ENCODE data around the gene PTPRN2.
"Not testable (repeated sequence)": the region's sequence is repeated elsewhere in the genome, so short reads cannot be mapped to it uniquely, and the experiment has no call there.

PTPRN2 gene

GRCh38 chr7:158357898-158358821, 229.5 kb downstream of the PTPRN2 start:
- DNase-seq, result no peak

DNA sequence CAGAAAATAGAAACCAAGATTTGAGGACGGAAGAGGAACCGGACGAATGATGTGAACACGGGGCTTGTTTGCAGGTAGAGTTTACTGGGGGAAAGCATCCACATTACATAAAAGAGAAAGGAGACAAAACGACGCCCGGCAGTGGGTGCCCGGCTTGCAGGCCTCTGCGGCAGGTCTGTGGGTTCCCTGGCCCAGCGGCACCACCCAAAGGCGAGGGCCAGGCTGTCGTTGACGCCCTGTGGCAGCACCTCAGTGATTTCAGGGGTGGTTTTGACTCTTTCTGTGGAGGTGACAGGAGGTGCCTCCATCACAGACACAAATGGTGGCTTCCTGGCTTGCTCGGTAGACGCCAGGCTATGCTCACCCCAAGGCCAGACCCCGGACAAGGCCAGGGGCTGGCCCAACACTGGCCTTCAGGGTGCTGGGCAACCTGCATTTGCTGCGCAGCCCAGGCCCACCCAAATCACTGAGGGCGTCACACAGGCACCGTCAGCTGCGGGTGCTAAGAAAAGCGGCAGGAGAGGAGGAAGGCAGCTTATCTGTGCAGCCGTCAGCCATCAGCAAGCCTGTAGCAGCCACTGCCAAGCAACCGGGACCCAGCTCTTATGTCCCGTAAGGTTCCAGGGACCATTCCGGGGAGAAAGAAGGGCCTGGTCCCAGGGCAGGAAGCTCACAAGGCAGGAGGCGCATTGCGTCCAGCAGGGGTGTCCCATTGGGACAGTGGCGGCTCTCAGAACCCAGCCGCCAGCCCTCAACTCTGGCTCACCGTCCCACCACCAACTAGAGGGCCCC, 230.3 kb downstream of the PTPRN2 start:
- no peak for DNase-seq

- no peak for DNase-seq
Observed at GRCh38 chr7:158356454-158356853, 231.2 kb downstream of the PTPRN2 start.

- DNase-seq, result no peak
Observed at GRCh38 chr7:158355456-158356065, 232.1 kb downstream of the PTPRN2 start.

DNA sequence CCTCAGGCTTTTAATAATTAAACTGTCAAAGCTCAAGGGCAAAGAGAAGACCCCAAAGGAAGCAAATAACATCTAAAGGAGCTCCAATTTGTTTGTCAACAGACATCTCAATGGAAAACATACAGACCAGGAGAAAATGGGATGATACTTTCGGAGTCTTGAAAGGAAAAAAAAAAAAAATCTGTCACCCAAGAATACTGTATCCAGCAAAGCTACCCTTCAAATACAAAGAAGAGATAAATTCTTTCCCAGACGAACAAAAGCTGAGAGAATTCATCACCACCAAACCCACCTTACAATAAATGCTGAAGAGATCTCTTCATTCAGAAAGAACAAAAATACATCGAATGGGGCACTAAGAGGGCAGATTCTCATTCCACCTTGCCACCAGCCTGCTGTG, 232.8 kb downstream of the PTPRN2 start:
- DNase-seq, result no peak

GRCh38 chr7:158353606-158354570, 233.7 kb downstream of the PTPRN2 start:
- no peak for DNase-seq

- DNase-seq, result not testable (repeated sequence)
Observed at GRCh38 chr7:158351899-158352729, 235.5 kb downstream of the PTPRN2 start.

GRCh38 chr7:158351481-158351880, 236.1 kb downstream of the PTPRN2 start:
- no peak for DNase-seq

- no peak for DNase-seq
Observed at GRCh38 chr7:158351051-158351450, 236.6 kb downstream of the PTPRN2 start.

GRCh38 chr7:158350166-158350900, 237.3 kb downstream of the PTPRN2 start:
- no peak for DNase-seq

GRCh38 chr7:158348446-158348845, 239.2 kb downstream of the PTPRN2 start:
- no peak for DNase-seq

GRCh38 chr7:158348039-158348438, 239.6 kb downstream of the PTPRN2 start:
- DNase-seq, result not testable (repeated sequence)

- DNase-seq, result no peak
Observed at GRCh38 chr7:158345731-158346130, 241.9 kb downstream of the PTPRN2 start.

DNA sequence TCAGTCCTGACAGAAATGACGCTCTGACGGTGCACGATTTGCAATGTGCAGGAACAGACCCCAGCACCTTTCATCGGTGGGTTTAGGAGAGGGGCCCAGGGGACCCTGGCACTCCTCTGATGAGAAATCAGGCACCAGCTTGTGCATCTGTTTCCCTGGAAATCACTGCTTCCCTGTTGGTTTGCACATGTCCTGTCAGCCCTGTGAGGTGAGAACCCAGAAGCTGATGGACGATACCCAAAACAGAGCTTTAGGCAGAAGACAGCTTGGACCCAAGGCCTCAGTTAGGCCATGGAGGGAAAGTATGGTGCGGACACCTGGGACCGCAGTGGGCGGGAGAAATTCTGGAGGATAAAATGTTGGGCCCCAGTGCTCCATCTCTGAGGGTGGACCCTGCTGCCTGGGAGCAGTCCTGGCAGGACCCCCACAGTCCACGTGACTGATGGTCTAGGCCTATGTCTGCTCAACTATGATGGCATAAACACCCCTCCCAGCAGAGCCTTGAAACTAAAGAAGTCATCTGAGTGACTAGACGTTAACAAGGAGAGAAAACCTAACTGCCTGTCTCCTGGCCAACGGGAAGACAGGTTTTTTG, 242.8 kb downstream of the PTPRN2 start:
- no peak for DNase-seq

DNA sequence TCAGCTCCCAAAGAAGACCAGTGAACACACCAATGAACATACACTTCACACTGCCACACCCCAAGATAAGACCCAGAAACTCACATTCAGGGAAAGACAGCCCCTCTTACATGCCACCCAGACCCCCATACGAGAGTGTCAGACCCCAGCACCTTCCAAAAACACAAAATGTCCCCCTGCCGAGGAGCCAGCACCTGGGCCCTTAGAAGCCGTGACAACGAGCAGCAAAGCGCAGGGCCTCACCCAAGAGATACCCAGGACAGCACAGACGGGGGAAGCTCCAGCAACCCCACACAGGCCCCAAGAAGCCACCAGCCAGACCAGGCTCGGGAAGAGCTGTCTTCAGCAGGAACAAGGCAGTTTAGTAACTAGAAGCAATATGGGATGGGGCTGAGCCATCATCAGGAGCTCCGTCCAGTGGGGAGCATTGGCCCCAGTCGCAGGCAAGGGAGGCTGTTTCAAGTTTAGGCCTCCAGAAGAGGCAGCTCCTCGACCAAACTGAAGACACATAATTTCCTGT, 243.6 kb downstream of the PTPRN2 start:
- no peak for DNase-seq

DNA sequence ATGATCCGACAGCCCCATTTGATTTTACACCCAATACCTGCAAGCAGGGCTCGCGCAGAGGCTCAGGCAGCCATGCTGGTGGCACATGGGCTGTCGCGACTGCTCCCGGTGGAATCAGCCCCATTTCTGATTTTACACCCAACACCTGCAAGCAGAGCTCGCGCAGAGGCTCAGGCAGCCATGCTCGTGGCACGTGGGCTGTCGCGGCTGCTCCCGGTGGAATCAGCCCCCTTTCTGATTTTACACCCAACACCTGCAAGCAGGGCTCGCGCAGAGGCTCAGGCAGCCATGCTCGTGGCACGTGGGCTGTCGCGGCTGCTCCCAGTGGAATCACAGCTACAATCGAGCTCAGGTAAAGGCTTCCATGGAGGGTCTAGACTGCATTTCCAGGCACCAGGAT, 244.1 kb downstream of the PTPRN2 start:
- DNase-seq, result no peak

DNA sequence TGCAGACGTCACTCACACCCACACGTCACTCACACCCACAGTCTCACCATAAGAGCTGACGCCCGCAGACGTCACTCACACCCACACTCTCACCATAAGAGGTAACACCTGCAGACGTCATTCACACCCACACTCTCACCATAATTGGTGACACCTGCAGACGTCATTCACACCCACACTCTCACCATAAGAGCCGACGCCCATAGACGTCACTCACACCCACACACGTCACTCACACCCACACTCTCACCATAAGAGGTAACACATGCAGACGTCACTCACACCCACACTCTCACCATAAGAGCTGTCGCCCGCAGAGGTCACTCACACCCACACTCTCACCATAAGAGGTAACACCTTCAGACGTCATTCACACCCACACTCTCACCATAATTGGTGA, 246.5 kb downstream of the PTPRN2 start:
- not testable (repeated sequence) for DNase-seq

DNA sequence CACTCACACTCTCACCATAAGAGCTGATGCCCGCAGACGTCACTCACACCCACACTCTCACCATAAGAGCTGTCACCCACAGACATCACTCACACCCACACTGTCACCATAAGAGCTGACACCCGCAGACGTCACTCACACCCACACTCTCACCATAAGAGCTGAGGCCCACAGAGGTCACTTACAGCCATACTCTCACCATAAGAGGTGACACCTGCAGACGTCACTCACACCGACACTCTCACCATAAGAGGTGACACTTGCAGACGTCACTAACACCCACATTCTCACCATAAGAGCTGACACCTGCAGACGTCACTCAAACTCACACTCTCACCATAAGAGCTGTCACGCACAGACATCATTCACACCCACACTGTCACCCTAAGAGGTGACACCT, 250.7 kb downstream of the PTPRN2 start:
- not testable (repeated sequence) for DNase-seq

DNA sequence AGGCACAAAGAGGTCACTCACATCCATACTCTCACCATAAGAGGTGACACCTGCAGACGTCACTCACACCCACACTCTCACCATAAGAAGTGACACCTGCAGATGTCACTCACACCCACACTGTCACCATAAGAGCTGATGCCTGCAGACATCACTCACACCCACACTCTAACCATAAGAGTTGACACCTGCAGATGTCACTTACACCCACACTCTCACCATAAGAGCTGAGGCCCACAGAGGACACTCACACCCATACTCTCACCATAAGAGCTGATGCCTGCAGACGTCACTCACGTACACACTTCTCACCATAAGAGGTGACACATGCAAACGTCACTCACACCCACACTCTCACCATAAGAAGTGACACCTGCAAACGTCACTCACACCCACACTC, 255.1 kb downstream of the PTPRN2 start:
- DNase-seq, result not testable (repeated sequence)
